Kasumi-1 (cell line): ENCODE results near the gene SNPH.

Experiments
- DNase-seq, 2 experiments: peaks; one replicate each; lab custom pipeline; 2025; lab: John Stamatoyannopoulos, UW

Gene SNPH

GRCh38 chr20:1287306-1287705, 21.2 kb downstream of the SNPH start:
- no peak for DNase-seq

GRCh38 chr20:1287787-1288569, 21.9 kb downstream of the SNPH start:
- DNase-seq, result no peak

- no peak for DNase-seq
These were observed 25.2 kb downstream of the SNPH start for GRCh38 chr20:1291191-1291741.

- no peak for DNase-seq
These were observed 26.5 kb downstream of the SNPH start for GRCh38 chr20:1292620-1293019.

GRCh38 chr20:1293641-1294379, 27.7 kb downstream of the SNPH start:
- no peak for DNase-seq

GRCh38 chr20:1294497-1294896, 28.4 kb downstream of the SNPH start:
- DNase-seq, result no peak

GRCh38 chr20:1295276-1295930, 29.3 kb downstream of the SNPH start:
- DNase-seq, result no peak

GRCh38 chr20:1296117-1296610, 30.1 kb downstream of the SNPH start:
- DNase-seq, result no peak

- no peak for DNase-seq
These were observed 30.8 kb downstream of the SNPH start for GRCh38 chr20:1296922-1297321.

GRCh38 chr20:1297486-1297885, 31.4 kb downstream of the SNPH start:
- DNase-seq, result no peak

- DNase-seq, result no peak
These were observed 32.1 kb downstream of the SNPH start for GRCh38 chr20:1298166-1298565.

GRCh38 chr20:1298888-1299511, 32.9 kb downstream of the SNPH start:
- DNase-seq, result no peak

- no peak for DNase-seq
These were observed 33.4 kb downstream of the SNPH start for GRCh38 chr20:1299522-1299921.

GRCh38 chr20:1300083-1300840, 34.2 kb downstream of the SNPH start:
- DNase-seq, result no peak

GRCh38 chr20:1301031-1301529, 35.0 kb downstream of the SNPH start:
- DNase-seq, result peak; percentile 70 to 74

- DNase-seq, result no peak
These were observed 36.8 kb downstream of the SNPH start for GRCh38 chr20:1302685-1303541.

- DNase-seq, result no peak
These were observed 38.8 kb downstream of the SNPH start for GRCh38 chr20:1304710-1305515.

- DNase-seq, result no peak
These were observed 39.6 kb downstream of the SNPH start for GRCh38 chr20:1305712-1306111.
